Activated T-cell treated with anti-CD3 and anti-CD28 coated beads for 48 hours (primary cell): ENCODE measurements around the gene SEMA4D.
A peak's percentile ranks its signal among the peaks of the same experiment; 100 is the strongest.

Source experiments
- DNase-seq: peaks from one replicate; pipeline ENCODE4 v3.0.0-alpha.2; 2020; ENCODE audit warnings: low read depth

The SEMA4D gene

DNA sequence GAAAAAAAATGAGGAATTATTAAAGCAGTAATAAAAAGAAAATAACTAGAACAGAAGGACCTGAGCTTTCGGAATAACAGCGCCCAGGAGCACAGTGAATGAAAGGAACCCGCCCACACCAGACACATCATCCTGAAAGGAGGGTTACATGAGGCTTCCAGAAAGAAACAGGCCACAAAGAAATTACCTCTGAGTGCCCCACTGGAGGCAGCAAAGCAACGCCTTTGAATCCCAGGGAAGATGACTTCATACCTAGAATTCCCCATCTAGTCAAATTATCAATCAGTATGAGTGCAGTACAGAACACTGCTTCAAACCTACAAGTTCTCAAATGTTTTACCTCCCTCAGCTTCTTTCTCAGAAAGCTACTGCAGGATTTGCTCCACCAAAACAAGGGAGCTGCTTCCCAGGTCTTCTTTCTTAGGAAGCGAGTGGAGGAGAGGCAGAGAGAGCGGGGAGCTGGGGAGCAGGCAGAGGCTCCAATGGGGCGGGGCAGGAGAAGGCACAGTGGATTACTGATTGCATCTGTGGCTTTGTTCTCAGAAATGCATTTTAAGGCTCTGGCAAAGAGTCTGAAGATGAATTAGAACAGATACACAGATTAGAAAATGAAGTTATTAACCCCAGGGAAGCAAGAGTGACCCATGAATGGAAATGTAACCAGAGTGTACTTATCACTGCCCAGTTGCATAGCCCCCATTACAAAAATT, 87.1 kb downstream of the SEMA4D start:
- peak; percentile 57 for DNase-seq

DNA sequence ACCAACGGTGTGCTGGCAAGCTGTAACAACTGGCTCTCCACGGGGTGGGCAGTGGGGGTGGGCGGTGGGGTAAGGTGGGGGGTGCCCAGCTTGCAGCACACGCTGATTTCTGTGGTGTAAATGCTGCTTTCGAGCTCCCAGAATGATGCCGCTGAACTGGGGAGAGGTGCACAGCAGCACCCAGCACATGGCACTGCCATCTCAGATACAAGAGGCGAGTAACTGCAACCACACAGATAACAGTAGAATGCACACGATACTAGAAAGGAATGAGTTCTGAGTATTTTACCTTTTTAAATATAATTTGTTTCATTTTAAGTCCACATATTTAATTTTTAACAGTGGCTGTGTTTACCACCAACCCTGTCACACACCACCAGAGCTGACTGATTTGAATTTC, 87.9 kb downstream of the SEMA4D start:
- DNase-seq: no peak

DNA sequence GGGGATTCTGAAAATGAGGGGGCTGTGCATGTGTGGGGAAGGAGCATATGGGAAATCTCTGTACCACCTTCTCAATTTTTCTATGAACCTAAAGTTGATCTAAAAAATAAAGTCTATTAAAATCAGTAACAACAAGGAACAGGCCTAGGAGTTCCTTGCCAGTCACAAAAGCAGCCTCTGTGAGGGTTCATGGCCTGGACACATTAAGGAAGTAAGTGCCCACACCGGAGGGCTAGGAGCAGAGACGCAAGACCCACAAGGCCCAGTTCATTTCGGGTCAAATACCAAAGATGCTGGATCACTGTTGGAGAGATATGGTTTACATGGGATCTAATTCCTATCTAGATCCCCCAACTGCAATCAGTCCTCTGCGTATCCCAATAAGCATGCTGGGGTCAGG, 88.4 kb downstream of the SEMA4D start:
- no peak for DNase-seq

DNA sequence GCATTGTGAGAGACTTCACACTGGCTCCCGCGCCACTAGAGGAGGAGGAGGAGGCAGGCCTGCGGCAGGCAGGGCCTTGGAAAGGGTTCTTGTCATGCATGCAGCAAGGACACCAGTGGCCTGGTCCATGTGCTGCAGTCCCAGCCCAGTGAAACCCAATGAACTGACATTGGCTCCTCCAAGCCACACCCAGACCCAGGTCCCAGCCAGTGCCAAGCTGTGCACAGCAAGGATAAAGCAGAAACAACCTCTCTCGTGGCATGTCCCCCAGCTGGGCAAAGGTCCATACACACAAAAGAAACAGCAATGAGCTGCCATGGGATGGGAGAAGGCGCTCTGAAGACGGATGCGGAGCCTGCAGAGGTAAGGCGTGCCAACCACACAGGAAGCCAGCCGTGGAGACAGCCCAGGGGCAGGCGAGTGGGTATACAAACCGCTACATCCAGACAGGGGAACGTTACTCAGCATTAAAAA, 89.2 kb downstream of the SEMA4D start:
- no peak for DNase-seq

DNA sequence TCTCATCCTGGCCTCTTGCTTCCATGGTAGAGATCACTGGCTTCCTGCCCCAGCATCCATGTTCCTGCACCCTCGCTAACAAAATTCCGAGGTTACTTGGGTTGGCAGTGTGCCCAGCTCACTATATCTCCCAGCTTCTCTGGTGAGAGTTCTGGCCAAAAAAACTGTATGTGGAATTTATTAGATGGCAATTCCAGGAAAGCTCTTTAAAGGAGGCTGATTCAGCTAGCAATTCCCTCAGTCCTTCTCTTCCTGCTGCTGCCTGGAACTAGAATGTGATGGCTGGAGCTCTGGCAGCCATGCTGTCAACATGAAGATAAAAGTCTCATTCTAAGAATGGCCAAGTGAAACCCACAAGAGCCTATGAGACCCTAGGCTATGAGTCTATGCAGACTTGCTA, 90.8 kb downstream of the SEMA4D start:
- no peak for DNase-seq

DNA sequence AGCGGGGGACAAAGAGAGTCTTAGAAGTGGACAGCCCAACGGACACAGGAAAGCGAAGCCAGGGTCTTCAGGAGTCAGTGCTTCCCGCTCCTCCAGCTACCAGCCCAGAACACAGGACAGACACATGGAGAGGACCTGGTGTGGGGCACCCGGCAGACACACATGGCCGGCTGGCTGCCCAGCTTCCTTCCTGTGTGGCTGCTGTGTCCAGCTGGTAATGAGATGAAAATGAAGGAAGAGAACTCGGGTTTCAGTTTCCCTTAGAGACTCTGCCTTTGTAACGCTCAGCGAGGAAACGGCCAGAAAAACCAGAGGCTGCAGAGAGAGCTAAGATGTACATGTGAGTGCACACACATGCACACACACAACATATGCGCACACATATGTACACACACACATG, 92.1 kb downstream of the SEMA4D start:
- no peak for DNase-seq

DNA sequence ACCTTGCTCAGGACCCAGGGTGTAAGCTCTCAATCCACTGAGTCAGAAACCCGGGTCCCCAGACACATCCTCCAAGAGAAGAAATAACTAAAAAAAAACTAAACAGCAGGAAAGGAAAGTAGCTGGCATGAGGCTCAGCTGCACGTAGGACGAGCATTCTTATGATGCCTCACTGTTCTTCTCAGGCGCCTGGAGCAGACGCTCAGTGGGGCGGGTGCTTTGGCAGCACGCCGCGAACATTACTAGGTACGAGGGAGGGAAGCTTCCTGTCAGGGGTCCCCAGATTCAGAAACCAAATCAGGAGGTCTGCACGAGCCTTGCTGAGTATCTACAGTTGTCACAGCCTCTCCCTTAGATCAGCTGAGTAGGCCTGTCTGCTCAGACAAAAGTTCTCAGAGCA, 93.8 kb downstream of the SEMA4D start:
- DNase-seq: no peak

DNA sequence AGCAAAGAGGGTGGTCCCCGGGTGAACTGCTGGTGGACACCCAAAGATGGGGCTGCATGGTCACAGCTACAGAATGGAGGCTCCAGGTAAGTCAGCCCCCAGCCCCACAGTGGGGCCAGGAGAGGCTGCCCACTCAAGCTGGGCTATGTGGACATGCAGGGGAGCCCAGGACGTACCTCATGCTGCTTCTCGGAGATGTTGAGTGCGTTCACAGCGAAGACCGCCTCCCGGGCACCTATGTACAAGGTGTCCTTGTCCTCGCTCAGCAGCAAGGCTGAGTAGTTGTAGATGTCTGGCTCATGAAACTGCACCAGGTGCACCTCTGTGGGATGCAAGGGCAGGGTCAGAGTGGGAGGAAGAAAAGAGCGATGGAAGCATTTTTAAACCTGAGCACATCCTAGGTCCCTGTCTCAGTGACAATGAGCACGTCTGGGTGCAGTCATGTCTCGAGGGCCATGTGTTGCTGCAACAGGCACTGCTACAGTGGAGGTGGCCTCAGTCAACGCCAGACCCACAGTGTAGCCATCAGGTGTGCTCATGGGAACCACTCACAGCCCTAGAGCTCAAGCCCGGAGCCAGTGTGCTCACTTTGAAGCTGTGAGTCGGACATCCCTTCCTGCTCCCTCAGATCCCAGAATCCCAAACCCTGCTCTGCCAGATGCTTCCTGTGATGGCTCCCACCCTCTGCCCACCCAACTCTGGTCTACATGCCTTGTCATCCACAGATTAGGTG, 95.1 kb downstream of the SEMA4D start:
- DNase-seq: no peak

DNA sequence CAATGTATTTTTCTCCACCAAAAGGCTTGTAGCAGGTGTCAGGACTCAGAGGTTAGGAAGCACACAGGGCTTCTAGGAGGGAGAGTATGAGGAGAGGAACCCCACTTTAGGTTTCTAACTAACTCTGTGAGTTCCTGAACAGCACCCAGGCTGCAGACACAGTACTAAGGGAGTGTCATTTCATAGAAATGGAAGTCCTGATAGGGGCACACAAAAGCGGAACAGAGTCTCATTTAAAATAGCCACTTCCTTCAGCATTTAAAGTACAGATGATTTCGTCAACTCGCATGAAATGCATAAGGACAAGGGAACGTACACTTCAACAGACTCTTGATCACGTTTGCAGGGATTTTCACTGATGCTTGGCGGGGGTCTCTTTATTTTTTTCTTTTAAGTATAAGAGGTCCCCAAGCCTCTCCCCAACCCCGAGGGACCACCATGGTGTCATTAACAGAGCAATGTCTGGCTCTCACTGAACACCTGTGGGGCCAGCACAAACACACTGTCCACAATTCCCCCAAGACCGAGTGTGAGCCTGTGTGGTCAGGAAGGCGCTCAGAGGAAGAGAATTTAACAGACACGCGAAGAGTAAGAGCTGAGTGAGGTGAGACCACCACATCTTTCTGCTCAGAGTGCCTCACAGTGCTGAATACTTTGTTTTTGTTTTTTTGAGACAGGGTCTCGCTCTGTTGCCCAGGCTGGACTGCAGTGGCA, 97.4 kb downstream of the SEMA4D start:
- DNase-seq: no peak

DNA sequence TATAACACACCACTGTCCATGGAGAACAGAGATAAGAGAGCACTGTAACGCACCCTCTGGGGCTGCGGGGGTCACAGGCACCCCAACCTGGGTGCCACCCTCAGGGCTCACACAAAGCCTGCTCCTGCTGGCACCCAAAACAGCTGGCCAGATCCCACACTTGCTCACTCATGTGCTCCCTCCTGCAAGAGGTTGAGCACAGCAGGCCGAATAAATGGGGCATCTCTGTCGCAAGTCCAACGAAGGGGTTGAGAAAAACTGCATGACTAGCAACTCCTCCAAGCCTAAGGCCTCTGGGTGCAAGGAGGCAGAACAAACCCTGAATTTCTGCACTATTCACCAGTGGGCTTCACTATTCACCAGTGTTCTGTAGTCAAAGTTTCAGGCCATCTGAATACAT, 99.3 kb downstream of the SEMA4D start:
- DNase-seq: no peak

DNA sequence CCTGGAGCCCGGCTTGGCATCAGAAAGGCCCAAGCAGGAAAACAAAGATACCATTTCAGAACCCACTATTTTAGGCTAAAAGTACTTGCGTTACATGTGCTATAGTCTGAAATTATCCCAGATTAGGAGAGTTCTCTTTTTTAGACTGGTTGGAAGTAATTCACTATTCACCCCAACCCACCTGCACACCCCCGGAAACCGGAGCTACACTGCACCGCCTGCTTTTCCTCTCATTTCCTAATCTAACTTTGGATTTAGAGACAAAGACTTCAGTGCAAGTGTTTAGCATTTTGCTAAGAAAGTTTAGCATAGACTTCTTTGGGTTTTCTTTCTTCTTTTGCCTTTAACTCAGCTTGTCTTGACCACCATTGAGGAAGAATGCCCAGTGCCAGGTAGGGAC, 100.4 kb downstream of the SEMA4D start:
- DNase-seq: no peak

DNA sequence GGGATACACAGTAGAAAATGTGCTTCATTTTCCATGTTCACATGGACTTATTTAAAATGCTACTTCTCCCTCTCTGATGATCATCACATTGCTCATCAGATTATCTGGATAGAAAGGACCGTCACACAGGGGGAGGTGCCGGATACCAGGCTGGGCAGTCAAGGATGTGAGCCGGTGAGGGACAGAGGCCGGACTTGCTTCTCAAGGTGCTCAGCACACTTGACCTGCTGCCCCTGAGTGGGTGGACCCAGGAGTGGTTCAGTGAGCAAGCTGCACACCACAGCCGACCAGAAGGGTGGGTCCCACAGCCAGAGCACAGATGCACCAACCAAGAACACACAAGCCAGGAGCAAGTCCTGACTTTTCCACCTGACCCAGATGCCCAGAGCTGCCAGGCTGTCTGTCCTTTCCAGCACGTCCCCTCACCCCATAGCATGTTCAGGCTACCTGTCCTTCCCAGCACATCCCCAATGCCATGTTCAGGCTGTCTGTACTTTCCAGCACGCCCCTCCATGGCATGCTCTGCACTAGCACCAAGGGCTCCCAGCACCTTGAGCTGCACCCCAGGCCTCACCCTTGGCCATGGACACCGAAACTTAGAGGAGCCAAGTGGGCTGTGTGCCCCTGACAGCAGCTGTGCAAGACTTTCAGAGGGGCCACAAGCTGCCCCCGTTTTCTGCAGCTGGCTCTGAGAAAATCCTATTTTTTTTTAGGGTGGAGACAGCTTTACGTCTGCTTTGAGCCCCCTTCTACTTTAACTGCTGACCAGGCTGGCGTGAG, 101.8 kb downstream of the SEMA4D start:
- DNase-seq: no peak

DNA sequence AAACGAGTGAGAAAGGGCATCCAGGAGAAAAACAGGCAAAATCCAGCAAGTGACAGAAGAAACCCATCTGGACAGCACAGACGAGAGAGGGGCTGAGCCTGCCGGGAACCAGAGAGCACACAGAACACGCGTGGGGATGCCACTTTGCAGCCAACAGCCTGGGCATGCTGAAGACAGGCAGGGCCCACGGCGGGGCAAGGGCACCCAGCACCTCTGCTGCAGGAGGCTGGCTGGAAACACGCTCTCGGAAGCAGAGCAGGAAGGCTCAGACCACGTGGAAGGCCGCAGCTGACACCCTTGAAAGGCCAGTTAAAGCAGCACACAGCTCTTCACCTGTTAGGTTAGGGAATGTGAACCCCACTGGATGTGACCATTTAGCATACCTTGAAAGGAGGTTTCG, 103.5 kb downstream of the SEMA4D start:
- DNase-seq: no peak

DNA sequence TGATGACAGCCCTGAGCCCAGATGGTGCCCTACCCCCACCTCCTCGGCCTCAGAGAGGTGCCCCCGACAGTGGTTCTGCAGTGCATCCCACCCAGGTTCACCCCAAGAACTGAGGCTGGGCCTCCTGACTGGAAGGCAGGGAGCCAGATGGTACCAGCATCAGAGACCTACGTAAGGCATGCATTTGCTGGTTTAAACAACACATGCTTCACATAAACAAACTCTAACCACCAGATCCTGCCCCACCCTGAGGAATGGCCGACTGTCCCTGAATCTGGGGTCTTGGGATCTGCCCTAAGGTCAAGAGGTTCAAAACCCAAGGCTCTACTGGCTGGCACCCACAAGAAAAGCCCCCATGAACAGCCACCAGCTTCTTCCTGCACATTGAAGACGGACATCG, 106.3 kb downstream of the SEMA4D start:
- no peak for DNase-seq

DNA sequence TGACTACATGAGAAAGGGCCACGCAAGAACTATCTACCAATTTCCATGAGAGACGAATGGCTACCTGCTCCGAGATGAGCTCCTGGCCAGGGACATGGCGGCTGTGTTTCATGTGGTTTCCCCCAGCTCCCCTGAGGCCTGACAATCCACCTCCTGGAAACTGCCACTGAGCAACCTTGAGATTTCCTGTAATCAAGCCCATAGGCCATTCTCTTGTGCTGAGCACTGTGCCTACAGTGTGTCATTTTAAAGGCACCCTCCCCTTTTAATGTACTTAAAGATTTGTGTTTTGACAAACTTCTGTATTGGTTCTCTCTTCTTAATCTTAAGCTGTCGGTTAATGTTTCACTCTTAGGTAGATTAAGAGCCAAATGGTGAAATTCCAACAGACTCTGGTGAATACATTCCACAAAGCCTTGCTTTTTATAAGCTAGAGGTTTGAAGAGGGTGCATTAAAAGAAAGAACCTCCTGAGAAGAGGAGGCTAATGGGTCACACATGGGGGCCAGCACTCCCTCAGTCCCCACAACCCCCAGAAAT, 107.3 kb downstream of the SEMA4D start:
- DNase-seq: no peak

DNA sequence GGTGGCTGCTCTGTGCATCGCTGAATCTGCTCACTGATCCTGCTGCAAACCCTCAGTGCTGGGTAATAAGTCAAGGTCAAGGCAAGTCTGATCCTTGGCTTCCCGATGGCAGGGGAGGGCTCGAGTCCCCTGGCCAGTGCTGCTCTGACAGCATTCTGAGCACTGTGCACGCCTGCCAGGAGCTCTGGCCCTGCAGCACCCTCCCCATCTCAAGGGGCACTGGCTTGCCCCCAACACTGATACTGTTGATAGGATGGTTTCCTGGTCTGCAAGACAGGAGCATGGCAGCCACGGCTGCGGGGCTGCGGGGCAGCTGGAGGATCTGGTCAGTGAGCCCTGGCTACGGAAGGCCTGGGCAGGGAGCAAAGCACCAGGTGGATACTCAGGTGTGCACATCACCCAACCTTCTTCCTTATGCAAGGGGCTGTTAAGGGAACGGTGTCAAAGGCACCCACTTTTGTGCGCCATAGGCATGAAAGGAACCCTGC, 107.8 kb downstream of the SEMA4D start:
- DNase-seq: no peak

DNA sequence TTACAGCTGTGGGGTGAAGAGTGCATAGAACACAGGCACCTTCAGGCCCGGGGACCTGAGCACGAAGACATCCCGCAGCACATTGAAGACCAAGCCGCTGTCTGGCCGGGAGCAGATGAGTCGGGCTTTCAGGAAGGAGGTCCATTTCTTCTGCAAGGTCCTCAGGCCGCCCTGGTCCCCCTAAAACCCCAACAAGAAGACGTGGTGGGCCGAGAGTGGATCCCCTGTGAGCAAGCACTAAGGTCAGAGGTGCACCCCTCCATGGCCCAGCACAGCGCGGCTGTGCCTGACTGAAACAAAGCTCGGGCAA, 109.1 kb downstream of the SEMA4D start:
- no peak for DNase-seq

DNA sequence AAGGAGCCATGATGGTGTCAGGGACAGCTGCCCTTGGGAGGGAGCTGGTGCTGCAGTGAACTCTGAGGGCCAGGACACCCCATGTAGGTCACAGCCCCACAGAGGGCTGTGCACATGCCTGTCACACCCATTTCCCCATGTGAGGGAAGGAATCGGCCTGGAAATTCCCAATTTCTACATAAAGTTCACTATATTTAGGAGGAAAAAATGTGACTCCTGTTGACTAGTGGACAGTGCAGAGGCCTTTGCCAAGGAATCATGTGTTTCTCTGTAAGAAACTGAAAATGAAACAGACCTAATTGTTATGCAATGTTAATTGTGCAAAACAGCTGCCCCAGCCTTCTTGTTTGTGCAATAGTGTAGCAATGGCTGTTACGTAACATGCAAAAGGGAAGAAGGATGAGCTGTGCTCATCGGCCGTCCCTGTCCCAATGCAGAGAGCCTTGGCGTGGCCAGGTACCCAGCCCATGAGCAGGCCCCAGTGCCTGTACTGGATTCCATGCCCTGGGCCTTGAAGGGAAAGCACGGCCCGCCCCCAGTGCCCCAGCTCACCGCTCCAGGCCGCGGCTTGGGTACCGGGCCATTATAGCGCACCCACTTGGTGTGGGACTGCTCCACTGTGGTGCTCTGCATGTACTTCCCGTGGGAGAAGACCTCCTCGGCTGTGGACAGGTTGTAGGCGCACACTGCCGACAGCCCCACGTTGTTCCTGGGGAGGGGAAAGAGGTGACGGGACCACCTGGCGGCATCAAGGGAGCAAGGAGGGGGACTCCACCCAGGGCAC, 109.6 kb downstream of the SEMA4D start:
- DNase-seq: no peak

DNA sequence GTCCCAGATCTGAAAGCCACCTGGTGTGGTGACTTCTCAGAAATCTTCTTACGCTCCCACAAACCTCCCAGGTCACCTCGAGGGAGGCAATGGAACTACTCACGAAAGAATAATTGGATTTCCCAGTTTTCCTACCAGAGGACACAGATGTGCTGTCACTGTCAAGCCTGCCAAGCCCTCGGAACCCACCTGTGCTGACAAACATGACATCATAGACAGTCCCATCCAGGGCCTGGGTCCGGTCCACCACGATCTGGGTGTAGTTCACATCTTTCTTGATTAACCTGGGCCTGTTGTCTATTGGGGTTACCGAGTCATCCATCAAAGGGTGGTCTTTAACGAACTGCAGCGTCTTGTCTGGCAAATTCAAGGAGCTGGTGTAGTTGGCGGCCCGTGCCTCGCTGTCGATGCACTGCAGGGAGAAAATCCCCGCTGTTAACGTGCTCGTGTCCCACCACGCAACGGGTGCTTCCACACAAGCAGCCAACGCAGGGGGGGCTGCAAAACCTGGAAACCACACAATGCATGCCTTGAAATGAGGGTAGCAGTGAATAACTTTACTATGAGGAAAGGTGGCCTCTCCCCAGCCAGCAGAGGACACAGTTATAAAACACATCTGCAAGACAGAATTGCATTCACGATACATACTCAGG, 110.6 kb downstream of the SEMA4D start:
- no peak for DNase-seq

DNA sequence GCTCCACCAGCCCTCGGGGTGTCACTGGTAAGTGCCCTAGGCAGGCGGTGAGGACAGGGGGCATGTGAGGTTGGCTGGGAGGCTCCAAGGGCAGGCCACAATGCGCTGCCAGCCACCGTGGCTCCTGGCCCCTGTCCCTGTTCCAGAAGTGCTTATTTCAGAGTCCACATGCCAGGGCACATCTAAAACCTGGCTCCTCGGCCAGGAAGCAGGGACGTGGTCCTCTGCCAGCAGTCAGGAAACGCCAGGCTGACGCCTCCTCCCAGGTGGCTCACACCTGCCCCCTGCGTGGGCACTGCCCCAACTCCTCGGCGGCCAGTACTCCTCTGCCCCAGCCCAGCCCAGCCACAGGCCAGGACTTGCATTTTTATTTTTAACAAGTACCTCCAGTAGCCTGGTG, 111.1 kb downstream of the SEMA4D start:
- DNase-seq: no peak

DNA sequence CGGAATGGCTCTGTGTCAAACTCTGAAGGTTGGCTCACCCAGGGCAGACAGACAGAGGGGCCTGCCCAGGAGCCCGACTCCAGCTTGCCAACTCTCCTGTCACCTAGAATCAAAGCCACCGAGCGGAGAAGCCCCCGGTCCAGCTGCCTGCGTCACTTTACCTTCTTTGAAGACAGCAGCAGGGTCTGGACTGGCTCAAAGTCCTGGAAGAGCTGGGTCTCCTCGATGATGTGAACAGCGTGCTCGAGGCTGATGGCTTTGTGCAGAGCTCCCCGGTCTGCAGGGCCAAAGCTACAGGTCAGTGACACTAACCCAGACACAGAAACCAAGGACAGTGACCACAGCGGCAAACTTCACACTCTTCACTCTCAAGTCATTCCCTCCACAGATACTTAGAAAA, 111.7 kb downstream of the SEMA4D start:
- DNase-seq: no peak
